Endothelial cell of umbilical vein (primary cell): ENCODE data around the gene MTO1.

Experiments
- EZH2 ChIP-seq: IDR thresholded peaks from 2 replicates; pipeline ENCODE4 v1.6.1; 2012; ENCODE audit warnings: borderline replicate concordance, low read depth, mild to moderate bottlenecking, moderate library complexity, low read length, inconsistent platforms; ENCODE audit not compliant: severe bottlenecking
- JUN ChIP-seq: IDR thresholded peaks from 2 replicates; pipeline ENCODE4 v1.6.1; 2011; ENCODE audit warnings: borderline replicate concordance, low read depth; ENCODE audit not compliant: insufficient read length, insufficient read depth
- MYC ChIP-seq: IDR thresholded peaks from one replicate; pipeline ENCODE4 v1.6.1; 2011; ENCODE audit warnings: mild to moderate bottlenecking, low read depth, low read length
- POLR2A ChIP-seq: IDR thresholded peaks from 2 replicates; pipeline ENCODE4 v1.6.1; 2012; ENCODE audit warnings: low read depth, mild to moderate bottlenecking, control low read depth, low read length
- POLR2AphosphoS5 ChIP-seq: IDR thresholded peaks from 2 replicates; pipeline ENCODE4 v1.6.1; 2012; ENCODE audit warnings: low read depth, mild to moderate bottlenecking, control low read depth, low read length, moderate library complexity; ENCODE audit not compliant: insufficient read depth
- TF ChIP-seq, protein P1 (sequence below), 2 donors: IDR thresholded peaks; 1 replicate in 1 of 2; 2 replicates in 1 of 2; pipeline ENCODE4 v1.5.1; 2011; ENCODE audit warnings: low read length in 2 of 2, mild to moderate bottlenecking in 2 of 2, moderate library complexity in 2 of 2, control low read depth in 1 of 2, inconsistent platforms in 1 of 2, low read depth in 1 of 2; ENCODE audit not compliant: insufficient read depth in 1 of 2; ENCODE audit errors: extremely low read depth in 1 of 2
- TF ChIP-seq, protein P2 (sequence below): IDR thresholded peaks from 2 replicates; pipeline ENCODE4 v1.6.1; 2011; ENCODE audit not compliant: insufficient read depth, insufficient read length

DNA sequence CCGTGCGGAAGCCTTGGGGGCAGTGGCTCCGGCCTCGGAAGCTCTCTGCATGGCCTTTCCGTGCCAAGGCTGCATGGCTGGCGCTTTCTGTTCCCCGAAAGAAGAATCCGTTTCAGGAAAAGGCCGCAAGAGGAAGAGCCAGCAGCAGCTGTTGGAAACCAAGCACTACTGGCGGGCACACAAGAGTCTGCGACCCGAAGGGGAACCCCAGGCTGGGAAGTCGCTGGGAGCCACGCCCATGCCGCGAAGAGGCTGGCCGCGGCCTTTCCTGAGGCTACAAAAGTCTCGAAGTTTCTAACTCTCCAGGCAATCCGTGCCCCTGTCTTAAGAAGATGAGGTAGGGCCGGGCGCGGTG is 9.5 kb upstream of the MTO1 start, which contains the start of gene CGAS:
- TF ChIP-seq, protein P1, sequence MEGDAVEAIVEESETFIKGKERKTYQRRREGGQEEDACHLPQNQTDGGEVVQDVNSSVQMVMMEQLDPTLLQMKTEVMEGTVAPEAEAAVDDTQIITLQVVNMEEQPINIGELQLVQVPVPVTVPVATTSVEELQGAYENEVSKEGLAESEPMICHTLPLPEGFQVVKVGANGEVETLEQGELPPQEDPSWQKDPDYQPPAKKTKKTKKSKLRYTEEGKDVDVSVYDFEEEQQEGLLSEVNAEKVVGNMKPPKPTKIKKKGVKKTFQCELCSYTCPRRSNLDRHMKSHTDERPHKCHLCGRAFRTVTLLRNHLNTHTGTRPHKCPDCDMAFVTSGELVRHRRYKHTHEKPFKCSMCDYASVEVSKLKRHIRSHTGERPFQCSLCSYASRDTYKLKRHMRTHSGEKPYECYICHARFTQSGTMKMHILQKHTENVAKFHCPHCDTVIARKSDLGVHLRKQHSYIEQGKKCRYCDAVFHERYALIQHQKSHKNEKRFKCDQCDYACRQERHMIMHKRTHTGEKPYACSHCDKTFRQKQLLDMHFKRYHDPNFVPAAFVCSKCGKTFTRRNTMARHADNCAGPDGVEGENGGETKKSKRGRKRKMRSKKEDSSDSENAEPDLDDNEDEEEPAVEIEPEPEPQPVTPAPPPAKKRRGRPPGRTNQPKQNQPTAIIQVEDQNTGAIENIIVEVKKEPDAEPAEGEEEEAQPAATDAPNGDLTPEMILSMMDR (IDR thresholded peaks at IDR 0.05; ENCODE audit: extremely low read depth in 1 of 2, insufficient read depth in 1 of 2, low read depth in 1 of 2, low read length in 2 of 2) = no peak
- peak; percentile 32 for TF ChIP-seq POLR2AphosphoS5
- TF ChIP-seq POLR2A = peak; percentile 26
- no peak for TF ChIP-seq EZH2
- TF ChIP-seq JUN = no peak
- no peak for TF ChIP-seq MYC
- TF ChIP-seq, protein P2, sequence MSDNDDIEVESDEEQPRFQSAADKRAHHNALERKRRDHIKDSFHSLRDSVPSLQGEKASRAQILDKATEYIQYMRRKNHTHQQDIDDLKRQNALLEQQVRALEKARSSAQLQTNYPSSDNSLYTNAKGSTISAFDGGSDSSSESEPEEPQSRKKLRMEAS = no peak
